Activated T-helper 2 cell treated with anti-CD3 and anti-CD28 coated beads, Interferon-gamma antibody, Interleukin-2, Interleukin-4, amounts not matched to agents 10 μg/mL and 5 μg/mL and 100 μg/mL, durations not matched to agents 14 hours and 24 hours and 36 hours (primary cell): ENCODE measurements around the gene RFX4. TPM values are rescaled to one million over a fixed set of nuclear protein-coding genes. Genes with fewer than 3 reads are reported as not detected.

ENCODE experiments used
- DNase-seq: peaks from one replicate; pipeline ENCODE4 v3.0.0; 2021; ENCODE audit warnings: low spot score
- H3K27ac Mint-ChIP-seq: one replicate; pipeline ENCODE4 v1.8.0; 2021; ENCODE audit warnings: mixed read lengths
- H3K27me3 Mint-ChIP-seq: one replicate; pipeline ENCODE4 v1.8.0; 2021; ENCODE audit warnings: low read depth, mixed read lengths
- H3K36me3 Mint-ChIP-seq: one replicate; pipeline ENCODE4 v1.8.0; 2021; ENCODE audit warnings: low read depth, mixed read lengths
- H3K4me1 Mint-ChIP-seq: one replicate; pipeline ENCODE4 v1.8.0; 2021; ENCODE audit warnings: low read depth, mixed read lengths
- H3K4me3 Mint-ChIP-seq: one replicate; pipeline ENCODE4 v1.8.0; 2021; ENCODE audit warnings: low read depth, mild to moderate bottlenecking, moderate library complexity, mixed read lengths
- H3K9me3 Mint-ChIP-seq: one replicate; pipeline ENCODE4 v1.8.0; 2021; ENCODE audit warnings: mixed read lengths
- intact Hi-C: fragments of 100-400 bp; cut with micrococcal nuclease; formaldehyde crosslinking; loops from one replicate; pipeline ENCODE4 v1.15.1; 2023
- total RNA-seq: library from RNA; stranded (reverse); gene quantifications from 2 replicates; pipeline ENCODE4 v1.2.3, GENCODE V29; 2022

Gene RFX4
- total RNA-seq, 1 donor from 2014 or later: not detected

- Mint-ChIP-seq H3K36me3 (no peaks in the 10 kb centered on the region), H3K9me3 (no peaks in the 10 kb centered on the region), H3K4me1 (no peaks in the 10 kb centered on the region), H3K27me3 (peaks cover 8% of the 10 kb centered on the region), H3K27ac (no peak overlapping the region), H3K4me3 (no peak overlapping the region)
- intact Hi-C loops: no loop called here
- no peak for DNase-seq
These were observed 60.2 kb downstream of the RFX4 start for GRCh38 chr12:106643000-106643399.

DNA sequence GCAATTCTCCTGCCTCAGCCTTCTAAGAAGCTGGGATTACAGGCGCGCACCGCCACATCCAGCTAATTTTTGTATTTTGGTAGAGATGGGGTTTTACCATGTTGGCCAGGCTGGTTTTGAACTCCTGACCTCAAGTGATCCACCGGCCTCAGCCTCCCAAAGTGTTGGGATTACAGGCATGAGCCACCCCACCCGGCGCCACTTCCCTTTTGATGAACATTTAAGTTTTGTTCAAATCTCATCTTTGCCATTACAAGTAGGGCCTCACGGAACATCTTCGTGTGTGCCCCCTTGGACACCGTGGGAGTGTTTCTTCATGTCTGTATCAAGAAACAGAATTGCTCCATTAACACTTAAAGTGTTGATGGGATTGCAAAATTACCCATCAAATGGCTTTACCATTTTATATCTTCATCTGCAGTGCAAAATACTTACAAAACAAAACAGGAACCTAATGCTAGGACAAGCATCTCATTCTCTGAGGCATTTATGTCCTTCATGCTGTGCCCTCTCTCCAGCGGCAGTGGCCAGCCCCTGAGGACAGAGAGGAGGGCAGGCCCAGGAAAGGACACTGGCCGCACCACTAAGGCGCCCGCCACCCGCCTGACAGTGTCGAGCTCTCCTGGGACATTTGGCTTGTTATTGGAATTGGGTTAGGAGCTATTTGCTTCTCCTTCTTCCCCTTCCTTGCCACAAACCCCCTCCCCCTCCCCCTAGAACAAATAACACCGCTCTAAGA, 61.7 kb downstream of the RFX4 start:
- Mint-ChIP-seq H3K4me3 (no peak overlapping the region), H3K27ac (no peak overlapping the region), H3K9me3 (no peaks in the 10 kb centered on the region), H3K36me3 (no peaks in the 10 kb centered on the region), H3K27me3 (peaks cover 9% of the 10 kb centered on the region), H3K4me1 (no peaks in the 10 kb centered on the region)
- DNase-seq: no peak
- intact Hi-C loops: no loop called here

DNA sequence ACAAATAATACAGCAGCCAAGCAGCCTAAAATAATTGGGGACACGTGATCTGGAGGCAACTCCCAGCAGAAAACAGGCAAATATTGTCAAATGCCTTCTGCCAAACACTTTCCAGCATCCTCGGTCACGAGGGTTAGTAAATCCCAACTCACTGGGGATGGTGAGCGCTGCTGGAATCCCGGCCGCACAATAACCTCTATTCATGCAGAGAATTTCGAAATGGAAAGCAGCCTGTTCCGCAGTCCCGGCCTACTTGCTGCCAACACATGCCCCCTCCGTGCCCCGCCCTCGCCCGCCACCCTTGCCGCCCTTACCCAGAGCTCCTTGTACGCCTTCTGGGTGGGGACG, 62.2 kb downstream of the RFX4 start:
- Mint-ChIP-seq H3K36me3 (no peaks in the 10 kb centered on the region), H3K27ac (no peak overlapping the region), H3K4me1 (no peaks in the 10 kb centered on the region), H3K27me3 (peaks cover 8% of the 10 kb centered on the region), H3K4me3 (no peak overlapping the region), H3K9me3 (no peaks in the 10 kb centered on the region)
- no peak for DNase-seq
- intact Hi-C loops: no loop called here

- no peaks in the 10 kb centered on the region for H3K36me3 Mint-ChIP-seq
- H3K4me1 Mint-ChIP-seq: no peaks in the 10 kb centered on the region
These were observed 62.9 kb downstream of the RFX4 start for GRCh38 chr12:106645465-106646330.

GRCh38 chr12:106646472-106646871, 63.7 kb downstream of the RFX4 start:
- no peaks in the 10 kb centered on the region for H3K4me1 Mint-ChIP-seq
- peaks cover 3% of the 10 kb centered on the region for H3K27me3 Mint-ChIP-seq
- no peak overlapping the region for H3K27ac Mint-ChIP-seq
- intact Hi-C loops: no loop called here
- H3K9me3 Mint-ChIP-seq: no peaks in the 10 kb centered on the region
- no peak overlapping the region for H3K4me3 Mint-ChIP-seq
- no peak for DNase-seq
- no peaks in the 10 kb centered on the region for H3K36me3 Mint-ChIP-seq

More at GRCh38 chr12:106645465-106646330, 62.9 kb downstream of the RFX4 start:
- Mint-ChIP-seq H3K27me3 (peaks cover 7% of the 10 kb centered on the region), H3K27ac (no peak overlapping the region), H3K4me3 (no peak overlapping the region), H3K9me3 (no peaks in the 10 kb centered on the region)
- DNase-seq: no peak
- intact Hi-C loops: no loop called here

- no peaks in the 10 kb centered on the region for H3K9me3 Mint-ChIP-seq
- no peak overlapping the region for H3K4me3 Mint-ChIP-seq
- DNase-seq: no peak
- intact Hi-C loops: no loop called here
- H3K27me3 Mint-ChIP-seq: peaks cover 3% of the 10 kb centered on the region
- no peaks in the 10 kb centered on the region for H3K4me1 Mint-ChIP-seq
- H3K27ac Mint-ChIP-seq: no peak overlapping the region
- H3K36me3 Mint-ChIP-seq: no peaks in the 10 kb centered on the region
These were observed 65.2 kb downstream of the RFX4 start for GRCh38 chr12:106647793-106648514.

DNA sequence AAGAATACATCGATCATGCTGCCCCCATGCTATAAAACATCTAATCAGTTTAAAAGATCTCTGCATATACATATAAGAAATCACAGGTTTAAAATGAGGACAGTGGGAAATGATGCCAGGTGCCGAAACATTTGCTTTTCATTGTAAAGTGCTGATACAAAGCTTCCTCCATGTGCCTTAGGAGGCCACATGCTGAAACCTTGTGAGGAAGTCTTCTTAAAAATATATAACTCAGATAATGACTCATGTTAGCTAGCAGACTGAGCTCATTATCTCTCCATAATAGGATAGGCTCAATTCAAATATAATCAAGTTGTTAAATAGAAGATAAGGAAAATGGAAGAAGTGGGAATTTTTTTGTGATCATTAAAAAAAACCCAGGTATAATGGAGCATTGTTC, 65.9 kb downstream of the RFX4 start:
- Mint-ChIP-seq H3K36me3 (no peaks in the 10 kb centered on the region), H3K9me3 (no peaks in the 10 kb centered on the region), H3K27me3 (peaks cover 3% of the 10 kb centered on the region), H3K27ac (no peak overlapping the region), H3K4me3 (no peak overlapping the region), H3K4me1 (no peaks in the 10 kb centered on the region)
- intact Hi-C loops: no loop called here
- DNase-seq: no peak

DNA sequence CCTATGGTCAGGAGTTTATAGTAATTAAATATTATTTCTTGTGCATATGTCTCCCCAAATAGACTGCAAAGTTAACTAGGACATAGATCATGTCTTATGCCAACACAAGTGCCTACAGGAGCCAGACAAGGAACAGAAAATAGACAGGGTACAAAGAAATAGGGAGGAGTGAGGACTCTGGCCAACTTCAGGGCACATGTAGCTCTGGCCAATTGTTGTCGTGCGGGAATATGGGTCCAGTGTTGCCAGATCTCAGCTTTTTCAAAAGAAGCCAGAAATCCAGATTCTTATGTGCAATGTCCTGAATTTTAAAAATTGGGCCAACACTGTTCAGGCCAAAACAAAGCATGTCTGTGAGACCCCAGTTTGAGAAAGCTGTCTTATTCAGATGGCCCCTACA, 68.7 kb downstream of the RFX4 start:
- H3K36me3 Mint-ChIP-seq: no peaks in the 10 kb centered on the region
- H3K9me3 Mint-ChIP-seq: no peaks in the 10 kb centered on the region
- no peaks in the 10 kb centered on the region for H3K4me1 Mint-ChIP-seq
- no peak overlapping the region for H3K4me3 Mint-ChIP-seq
- peaks cover 5% of the 10 kb centered on the region for H3K27me3 Mint-ChIP-seq
- DNase-seq: no peak
- intact Hi-C loops: no loop called here
- no peak overlapping the region for H3K27ac Mint-ChIP-seq

DNA sequence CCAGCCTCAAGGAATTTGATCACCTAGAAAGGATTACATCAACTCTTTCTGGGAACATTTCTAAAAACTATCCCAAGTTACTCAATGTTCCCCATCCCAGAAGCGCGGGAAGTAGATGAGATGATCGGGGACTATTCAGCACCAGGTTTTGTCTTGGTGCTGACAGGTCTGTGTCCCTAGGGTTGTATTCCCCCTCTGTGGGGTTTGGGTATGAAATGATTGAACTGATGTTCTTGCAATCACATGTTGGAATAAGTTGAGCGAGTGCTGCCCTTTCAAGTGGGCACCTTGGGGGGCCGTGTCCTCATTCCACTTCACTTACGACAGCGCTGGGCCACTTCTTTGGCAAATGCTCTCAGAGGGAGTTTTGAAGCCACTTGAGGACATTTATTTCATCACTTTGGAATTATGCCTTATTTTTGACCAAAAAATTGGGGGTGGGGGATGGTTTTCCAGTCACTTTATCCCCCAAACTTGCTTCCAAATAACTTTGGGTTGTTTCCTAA, 69.8 kb downstream of the RFX4 start:
- DNase-seq: no peak
- Mint-ChIP-seq H3K4me1 (no peaks in the 10 kb centered on the region), H3K27me3 (peaks cover 10% of the 10 kb centered on the region), H3K27ac (no peak overlapping the region), H3K36me3 (no peaks in the 10 kb centered on the region), H3K4me3 (no peak overlapping the region), H3K9me3 (no peaks in the 10 kb centered on the region)
- intact Hi-C loops: no loop called here

DNA sequence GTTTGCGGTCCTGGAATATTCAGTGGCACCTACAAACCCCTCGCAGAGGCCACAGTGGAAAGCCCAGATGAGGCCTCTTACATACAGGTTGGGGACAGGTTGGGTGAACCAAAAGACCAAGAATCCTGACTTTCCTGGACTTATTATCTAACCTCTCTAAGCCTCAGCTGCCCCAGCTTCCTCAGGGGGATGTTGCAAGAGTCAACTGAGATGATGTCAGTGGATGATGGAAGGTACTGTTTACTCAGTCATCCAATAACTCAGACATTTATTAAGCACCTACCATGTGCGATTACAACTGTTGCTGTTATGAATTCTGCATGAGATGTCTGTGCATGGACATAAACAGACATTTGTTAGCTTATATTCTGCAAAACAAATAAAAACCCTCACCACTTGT, 72.8 kb downstream of the RFX4 start:
- Mint-ChIP-seq H3K4me1 (no peaks in the 10 kb centered on the region), H3K4me3 (no peak overlapping the region), H3K9me3 (no peaks in the 10 kb centered on the region), H3K36me3 (no peaks in the 10 kb centered on the region), H3K27me3 (peaks cover 7% of the 10 kb centered on the region), H3K27ac (no peak overlapping the region)
- intact Hi-C loops: no loop called here
- DNase-seq: no peak

DNA sequence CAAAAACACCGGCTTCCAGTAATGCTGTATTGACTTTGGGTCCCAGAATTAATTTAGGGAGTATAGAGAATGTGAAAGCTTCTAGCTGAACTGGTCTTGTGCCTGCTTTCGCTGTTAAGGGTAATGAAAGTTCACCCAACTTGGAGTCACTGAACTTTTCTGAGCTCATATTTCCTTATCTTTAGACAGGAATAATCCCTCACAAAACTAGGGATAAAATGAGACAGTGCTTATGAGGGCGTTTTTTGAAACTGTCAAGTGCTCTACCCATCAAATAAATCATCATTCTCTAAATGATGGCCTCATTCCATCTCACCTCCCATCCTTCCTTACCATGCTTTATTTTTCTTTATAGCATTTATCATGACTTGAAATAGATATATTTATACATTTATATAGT, 74.7 kb downstream of the RFX4 start:
- DNase-seq: no peak
- H3K36me3 Mint-ChIP-seq: no peaks in the 10 kb centered on the region
- H3K4me1 Mint-ChIP-seq: no peaks in the 10 kb centered on the region
- H3K27me3 Mint-ChIP-seq: peaks cover 7% of the 10 kb centered on the region
- H3K9me3 Mint-ChIP-seq: peaks cover 16% of the 10 kb centered on the region
- intact Hi-C loops: no loop called here
- H3K4me3 Mint-ChIP-seq: no peak overlapping the region
- no peak overlapping the region for H3K27ac Mint-ChIP-seq

- Mint-ChIP-seq H3K4me3 (no peak overlapping the region), H3K9me3 (peaks cover 39% of the 10 kb centered on the region), H3K36me3 (no peaks in the 10 kb centered on the region), H3K27me3 (peaks cover 8% of the 10 kb centered on the region), H3K27ac (no peak overlapping the region), H3K4me1 (no peaks in the 10 kb centered on the region)
- no peak for DNase-seq
- intact Hi-C loops: no loop called here
These were observed 80.6 kb downstream of the RFX4 start for GRCh38 chr12:106663385-106663784.

DNA sequence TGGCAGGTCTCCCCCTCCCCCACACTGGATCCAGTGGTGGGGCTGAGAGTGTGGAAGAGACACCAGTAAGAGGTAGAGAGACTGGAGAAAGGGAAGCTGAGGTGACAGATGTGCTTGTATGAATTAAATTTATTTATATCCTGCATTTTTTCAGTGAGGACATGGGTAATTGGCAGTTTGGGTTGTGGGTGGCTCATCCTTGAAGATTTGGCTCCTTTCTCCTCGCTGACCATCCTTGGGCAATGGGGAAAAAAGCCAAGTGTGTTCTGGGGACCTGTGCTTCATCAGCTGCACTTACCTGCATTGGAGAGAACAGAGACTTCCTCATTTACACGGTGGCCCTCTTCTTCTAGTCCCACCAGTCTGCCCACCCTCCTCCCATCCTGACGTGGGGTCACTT, 86.4 kb downstream of the RFX4 start:
- Mint-ChIP-seq H3K36me3 (no peaks in the 10 kb centered on the region), H3K4me3 (no peak overlapping the region), H3K9me3 (peaks cover 11% of the 10 kb centered on the region), H3K27me3 (peaks cover 14% of the 10 kb centered on the region), H3K27ac (no peak overlapping the region), H3K4me1 (no peaks in the 10 kb centered on the region)
- no peak for DNase-seq
- intact Hi-C loops: no loop called here
